Ammon's horn (tissue), 1 donor: Measurements from ENCODE around the gene HMGCS2.
"Not testable (repeated sequence)": the region's sequence is repeated elsewhere in the genome, so short reads cannot be mapped to it uniquely, and the experiment has no call there.

Experiments used
- DNase-seq: peaks from one replicate; pipeline ENCODE4 v3.0.0-alpha.2; 2016; ENCODE audit warnings: low spot score

Gene HMGCS2

DNA sequence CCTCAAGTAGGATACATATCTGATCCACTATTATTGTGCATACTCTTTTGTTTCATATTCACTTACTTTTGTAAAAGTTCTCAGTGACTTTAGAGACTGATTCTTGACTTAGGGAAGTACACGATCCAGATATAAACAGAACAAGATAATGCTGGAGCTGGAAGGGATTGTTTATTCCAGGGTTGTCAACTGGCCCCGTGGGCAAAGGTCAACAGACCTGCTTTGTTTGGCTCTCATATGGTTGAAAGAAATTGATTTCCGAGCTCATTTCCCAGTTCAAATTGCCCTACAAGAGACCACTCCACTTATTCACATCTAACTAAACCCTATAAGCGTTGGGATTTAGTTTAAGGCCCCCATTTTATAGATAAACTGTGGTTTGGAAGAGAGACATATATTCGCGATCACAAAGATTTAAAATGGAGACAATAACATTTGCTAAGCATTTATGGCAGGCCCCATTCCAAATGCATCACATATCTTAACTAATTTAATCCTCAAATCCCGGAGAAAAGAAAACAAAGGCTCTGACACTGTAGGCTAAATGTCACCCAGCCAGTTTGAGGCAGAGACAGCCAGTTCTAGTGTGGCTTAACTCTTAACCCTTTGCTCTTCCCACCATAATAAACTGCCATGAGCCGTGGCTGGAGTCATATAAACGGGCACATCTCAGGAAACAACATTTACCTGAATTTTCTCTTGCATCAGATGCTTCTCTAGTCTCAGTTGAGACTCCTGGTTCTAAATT lies 21.9 kb upstream of the HMGCS2 start:
- no peak for DNase-seq

GRCh38 chr1:119787776-119788175 lies 19.1 kb upstream of the HMGCS2 start:
- no peak for DNase-seq

DNA sequence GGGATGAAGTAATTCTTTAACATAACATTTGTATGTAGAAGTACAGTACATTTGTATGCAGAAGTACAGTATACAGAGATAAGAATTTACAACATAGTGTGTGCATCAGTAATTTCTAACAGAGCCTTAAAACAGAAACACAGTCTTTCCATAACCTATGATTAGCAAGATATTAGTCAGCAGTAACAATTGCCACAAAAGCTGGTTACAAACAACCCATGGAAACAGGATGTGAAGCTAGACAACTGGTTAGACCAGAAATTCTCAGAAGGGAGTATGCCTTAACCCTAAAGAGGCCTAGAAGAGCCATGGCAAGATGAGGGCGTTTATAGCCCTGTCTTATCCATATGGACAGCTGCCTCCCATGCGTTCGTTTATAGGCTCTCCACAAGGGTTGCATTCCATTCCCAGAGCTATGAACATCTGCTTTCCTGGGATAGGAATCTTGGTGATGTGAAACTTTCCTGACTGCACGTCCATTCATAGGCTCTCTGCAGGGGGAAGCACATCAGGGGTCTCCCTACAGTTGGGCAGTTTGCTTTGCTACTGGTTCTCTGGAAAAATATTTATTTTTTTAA lies 17.9 kb upstream of the HMGCS2 start:
- DNase-seq, result not testable (repeated sequence)

- not testable (repeated sequence) for DNase-seq
Observed at GRCh38 chr1:119786046-119786445, 17.3 kb upstream of the HMGCS2 start.

GRCh38 chr1:119784191-119784781 lies 15.6 kb upstream of the HMGCS2 start:
- DNase-seq, result no peak

DNA sequence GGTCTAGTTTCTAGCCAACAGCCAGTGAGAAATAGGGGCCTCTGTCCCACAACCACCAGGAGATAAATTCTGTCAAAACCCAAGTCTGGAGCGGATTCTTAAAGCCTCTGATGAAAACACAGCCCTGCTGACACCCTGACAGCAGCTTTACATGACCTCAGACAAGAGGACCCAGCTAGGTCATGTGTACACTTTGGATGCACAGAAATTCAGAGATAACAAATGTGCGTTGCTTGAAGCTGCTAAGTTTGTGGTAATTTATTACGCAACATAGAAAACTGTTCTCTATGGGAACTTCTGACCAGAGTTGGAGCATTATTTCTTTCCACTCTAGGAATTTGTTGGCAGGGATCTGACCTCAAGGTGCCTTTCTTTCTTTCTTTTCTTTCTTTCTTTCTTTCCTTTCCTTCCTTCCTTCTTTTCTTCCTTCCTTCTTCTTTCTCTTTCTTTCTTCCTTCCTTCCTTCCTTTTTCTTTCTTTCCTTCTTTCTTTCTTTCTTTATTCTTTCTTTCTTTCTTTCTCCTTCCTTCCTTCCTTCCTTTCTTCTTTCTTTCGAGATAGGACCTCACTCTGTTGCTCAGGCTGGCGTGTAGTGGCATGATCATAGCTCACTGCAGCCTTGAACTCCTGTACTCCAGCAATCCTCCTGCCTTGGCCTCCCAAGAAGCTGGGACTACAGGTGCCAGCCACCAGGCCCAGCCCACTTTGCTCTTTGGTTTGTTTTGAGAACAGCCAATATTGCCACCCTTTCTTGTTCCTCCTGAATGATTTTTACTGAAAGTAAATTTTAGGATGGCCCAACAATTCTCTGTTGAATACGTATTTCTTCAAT lies 14.9 kb upstream of the HMGCS2 start:
- DNase-seq, result no peak

DNA sequence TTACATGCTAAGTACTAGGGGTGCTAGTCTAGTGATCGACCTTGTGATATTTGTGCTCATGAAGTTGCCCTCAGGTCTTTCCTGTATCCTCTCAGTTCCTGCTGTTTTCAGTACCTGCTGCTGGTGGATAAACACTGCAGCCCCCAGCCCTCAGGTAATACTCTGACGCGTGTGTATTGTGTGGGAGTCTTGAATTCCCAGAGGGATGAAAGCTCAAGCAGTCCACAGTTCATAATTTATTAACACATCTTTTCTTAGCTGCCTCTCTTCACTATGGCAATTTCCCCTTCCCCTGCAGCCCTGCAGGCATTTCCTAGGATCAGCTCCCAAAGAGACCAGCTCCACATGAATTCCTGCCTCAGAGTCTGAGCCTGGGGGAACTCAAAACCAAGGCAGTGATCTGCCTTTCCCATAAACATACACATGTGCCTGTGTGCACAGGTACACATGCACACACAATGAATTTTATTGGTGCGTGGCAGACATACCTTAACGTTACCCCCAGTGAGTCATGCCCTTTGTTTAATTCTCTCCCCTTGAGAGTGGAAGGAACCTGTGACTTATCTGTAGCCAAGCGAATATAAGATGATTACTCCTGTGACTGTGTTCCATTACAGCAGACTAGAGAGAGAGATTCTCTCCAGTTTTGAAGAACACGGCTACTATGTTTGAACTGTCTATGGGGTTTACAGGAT lies 14.1 kb upstream of the HMGCS2 start:
- DNase-seq, result no peak

- no peak for DNase-seq
Observed at GRCh38 chr1:119781434-119782210, 12.9 kb upstream of the HMGCS2 start.

DNA sequence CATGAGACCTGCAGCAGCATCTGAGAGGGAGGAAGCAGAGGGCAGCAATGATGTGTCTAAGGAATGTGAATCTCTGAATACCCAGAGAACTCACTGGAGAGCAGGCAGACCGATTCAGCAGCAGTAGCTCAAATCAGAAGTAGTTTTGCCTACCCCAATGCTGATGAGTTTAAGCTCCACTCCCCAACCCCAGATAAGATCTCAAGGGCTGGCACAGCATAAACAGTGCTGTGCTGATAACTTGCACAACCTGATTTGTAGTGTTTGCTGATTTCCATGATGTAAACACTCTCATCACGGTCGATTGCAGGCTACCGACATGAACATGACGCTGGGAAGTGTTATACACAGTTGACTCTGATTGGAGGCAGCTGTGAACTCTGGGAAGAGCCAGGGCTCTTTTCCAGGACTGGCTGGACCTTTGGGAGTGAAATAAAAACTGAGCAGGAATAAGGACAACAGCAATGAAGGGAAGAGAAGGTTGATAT lies 11.2 kb upstream of the HMGCS2 start:
- DNase-seq, result no peak

DNA sequence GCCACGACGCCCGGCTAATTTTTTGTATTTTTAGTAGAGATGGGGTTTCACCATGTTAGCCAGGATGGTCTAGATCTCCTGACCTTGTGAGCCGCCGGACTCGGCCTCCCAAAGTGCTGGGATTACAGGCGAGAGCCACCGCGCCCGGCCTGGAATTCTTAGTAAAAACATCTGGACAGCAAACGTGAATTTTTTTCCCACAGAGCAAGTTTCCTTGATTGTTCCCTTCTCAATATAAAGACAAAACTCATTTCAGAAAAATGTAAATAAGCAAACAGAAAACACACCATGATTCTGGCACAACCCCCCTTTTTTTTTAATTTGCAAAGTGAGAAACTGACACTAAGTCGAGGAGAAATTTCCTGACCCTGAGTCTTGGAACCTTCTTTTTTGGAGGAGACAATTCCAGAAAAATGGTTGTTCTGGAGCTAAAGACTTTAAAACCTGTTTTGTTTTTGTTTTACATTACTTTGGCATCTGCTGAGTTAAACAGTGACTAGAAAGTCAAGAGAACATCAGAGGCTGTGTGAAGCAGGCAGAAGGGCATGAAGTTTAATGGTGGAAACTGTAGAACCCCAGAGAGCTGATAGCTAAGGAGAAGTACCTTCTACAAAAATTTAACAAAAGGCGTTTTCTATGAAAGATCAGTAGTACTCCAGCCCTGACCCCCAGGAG lies 10.3 kb upstream of the HMGCS2 start:
- DNase-seq, result no peak

DNA sequence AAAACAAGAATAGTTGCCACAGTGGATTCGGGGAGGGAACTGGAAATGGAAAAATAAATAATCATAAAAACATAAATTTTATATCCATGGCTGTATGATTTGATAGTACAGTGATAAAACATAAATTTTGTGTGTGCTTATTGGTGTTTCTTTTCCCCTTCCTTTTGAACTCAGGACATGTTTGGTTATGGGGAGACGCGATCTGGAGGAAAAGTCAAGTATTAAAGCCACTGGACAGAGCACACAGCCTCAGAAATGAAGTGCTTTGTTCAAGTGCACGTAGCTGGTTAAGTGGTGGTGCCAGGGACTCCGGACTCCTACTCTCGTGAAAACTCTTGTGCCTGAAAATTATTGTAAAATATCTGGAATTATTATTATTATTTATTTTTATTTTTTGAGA lies 9.7 kb upstream of the HMGCS2 start:
- no peak for DNase-seq

- no peak for DNase-seq
Observed at GRCh38 chr1:119774746-119775490, 6.2 kb upstream of the HMGCS2 start.

GRCh38 chr1:119773711-119774241 lies 5.1 kb upstream of the HMGCS2 start:
- DNase-seq, result no peak

- no peak for DNase-seq
Observed at GRCh38 chr1:119772298-119772697, 3.6 kb upstream of the HMGCS2 start.

DNA sequence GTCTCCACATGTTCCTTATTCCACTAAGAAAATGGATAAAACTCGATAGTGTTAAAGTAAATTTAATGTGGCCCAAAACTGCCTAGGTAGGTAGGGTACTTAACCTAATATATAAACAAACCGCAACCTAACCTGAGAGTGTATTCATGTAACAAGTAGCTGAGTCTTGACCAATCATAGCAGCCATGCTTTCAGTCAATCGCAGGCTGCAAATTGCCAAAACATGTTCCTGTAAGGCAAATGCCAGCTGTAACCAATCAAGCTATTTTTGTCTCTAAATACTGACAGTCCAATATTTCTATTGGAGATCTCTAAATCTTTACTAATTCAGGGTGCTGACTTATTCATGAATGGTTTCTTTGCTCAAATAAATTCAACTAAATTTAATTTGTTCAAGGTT lies 3.1 kb upstream of the HMGCS2 start:
- DNase-seq, result no peak

- peak; percentile 74 for DNase-seq
Observed at GRCh38 chr1:119771016-119771415, 2.3 kb upstream of the HMGCS2 start.

DNA sequence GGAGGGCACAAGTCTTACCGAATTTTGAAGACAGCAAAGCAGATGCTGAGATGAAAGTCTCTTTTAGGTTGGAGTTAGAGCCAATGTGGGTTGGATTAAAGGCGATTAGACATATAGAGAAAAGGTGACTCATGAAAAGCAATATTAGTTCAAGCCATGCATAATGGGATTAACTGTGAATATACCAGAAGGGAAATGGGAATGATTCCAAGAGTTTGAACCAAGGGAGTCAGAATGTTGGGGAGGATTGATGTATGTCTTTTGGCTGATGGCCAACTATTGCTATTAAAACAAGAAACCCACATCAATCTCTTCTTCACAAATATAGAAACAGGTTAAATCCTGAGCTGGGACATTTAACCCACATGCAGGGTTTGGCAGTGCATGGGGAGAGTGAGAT lies 1.2 kb downstream of the HMGCS2 start:
- no peak for DNase-seq

- DNase-seq, result peak; percentile 66
Observed at GRCh38 chr1:119766374-119766794, 2.3 kb downstream of the HMGCS2 start.

DNA sequence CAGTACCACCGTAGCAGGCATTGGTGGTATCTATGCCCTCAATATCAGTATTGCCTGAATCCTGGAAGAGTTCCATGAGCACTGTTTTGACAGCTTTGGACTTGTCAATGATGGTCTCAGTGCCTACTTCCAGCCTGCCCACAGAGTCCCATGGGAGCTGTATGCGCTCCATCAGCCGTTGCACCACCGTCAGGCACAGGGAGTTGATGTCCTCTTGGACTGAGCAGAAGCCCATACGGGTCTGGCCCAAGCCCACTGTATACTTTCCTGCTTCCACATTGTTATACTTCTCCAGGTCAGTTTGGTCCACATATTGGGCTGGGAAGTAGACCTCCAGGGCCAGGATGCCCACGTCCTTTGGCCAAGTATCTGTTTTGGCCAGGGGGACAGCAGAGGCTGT lies 4.5 kb downstream of the HMGCS2 start:
- no peak for DNase-seq
